Liver (tissue), 3 donors: Measurements from ENCODE around the gene ZAP70.

Experiments
- EGR1 ChIP-seq, 2 donors: IDR thresholded peaks; 2 replicates each; pipeline ENCODE4 v1.6.1; 2016 to 2018; ENCODE audit warnings: antibody characterized with exemption in 2 of 2, low read depth in 2 of 2
- FOXA2 ChIP-seq: IDR thresholded peaks from 2 replicates; pipeline ENCODE4 v1.6.1; 2016; ENCODE audit warnings: antibody characterized with exemption
- GABPA ChIP-seq, 2 donors: IDR thresholded peaks in 1 of 2; conservative IDR thresholded peaks in 1 of 2; 2 replicates each; pipeline ENCODE4 v1.6.1; 2016; ENCODE audit warnings: antibody characterized with exemption in 2 of 2, mild to moderate bottlenecking in 1 of 2, moderate library complexity in 1 of 2
- RAD21 ChIP-seq, 2 donors: IDR thresholded peaks; 2 replicates each; pipeline ENCODE4 v1.6.1; 2016; ENCODE audit warnings: antibody characterized with exemption in 2 of 2, mild to moderate bottlenecking in 2 of 2
- RXRA ChIP-seq, 2 donors: IDR thresholded peaks; 2 replicates each; pipeline ENCODE4 v1.6.1; 2017 to 2018; ENCODE audit warnings: antibody characterized with exemption in 2 of 2, mild to moderate bottlenecking in 1 of 2
- TF ChIP-seq, protein P1 (sequence below): IDR thresholded peaks from 2 replicates; pipeline ENCODE4 v1.6.1; 2016; ENCODE audit warnings: antibody characterized with exemption
- TF ChIP-seq, protein P2 (sequence below): fragments of 150-350 bp; IDR thresholded peaks from 2 replicates; pipeline ENCODE4 v1.5.1; 2017; ENCODE audit warnings: improper control_type of control experiment, low read depth, low read length; ENCODE audit not compliant: missing input control
- donor health status: healthy.
- donor health status: healthy.

- TF ChIP-seq FOXA2 (no peak), RAD21 (IDR thresholded peaks at IDR 0.05) (no peak), RXRA (IDR thresholded peaks at IDR 0.05) (no peak), EGR1 (IDR thresholded peaks at IDR 0.05; ENCODE audit: low read depth in 2 of 2) (no peak), GABPA (IDR thresholded peaks at IDR 0.05 in 1 of 2, conservative IDR thresholded peaks at IDR 0.05 in 1 of 2) (no peak)
- TF ChIP-seq, protein P1, sequence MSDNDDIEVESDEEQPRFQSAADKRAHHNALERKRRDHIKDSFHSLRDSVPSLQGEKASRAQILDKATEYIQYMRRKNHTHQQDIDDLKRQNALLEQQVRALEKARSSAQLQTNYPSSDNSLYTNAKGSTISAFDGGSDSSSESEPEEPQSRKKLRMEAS, result no peak
- TF ChIP-seq, protein P2, sequence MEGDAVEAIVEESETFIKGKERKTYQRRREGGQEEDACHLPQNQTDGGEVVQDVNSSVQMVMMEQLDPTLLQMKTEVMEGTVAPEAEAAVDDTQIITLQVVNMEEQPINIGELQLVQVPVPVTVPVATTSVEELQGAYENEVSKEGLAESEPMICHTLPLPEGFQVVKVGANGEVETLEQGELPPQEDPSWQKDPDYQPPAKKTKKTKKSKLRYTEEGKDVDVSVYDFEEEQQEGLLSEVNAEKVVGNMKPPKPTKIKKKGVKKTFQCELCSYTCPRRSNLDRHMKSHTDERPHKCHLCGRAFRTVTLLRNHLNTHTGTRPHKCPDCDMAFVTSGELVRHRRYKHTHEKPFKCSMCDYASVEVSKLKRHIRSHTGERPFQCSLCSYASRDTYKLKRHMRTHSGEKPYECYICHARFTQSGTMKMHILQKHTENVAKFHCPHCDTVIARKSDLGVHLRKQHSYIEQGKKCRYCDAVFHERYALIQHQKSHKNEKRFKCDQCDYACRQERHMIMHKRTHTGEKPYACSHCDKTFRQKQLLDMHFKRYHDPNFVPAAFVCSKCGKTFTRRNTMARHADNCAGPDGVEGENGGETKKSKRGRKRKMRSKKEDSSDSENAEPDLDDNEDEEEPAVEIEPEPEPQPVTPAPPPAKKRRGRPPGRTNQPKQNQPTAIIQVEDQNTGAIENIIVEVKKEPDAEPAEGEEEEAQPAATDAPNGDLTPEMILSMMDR, result no peak
Observed at GRCh38 chr2:97745474-97746174, 32.2 kb downstream of the ZAP70 start.
